Amygdala (tissue), 56 donors: ENCODE results near the gene PSMD13.

ENCODE experiments used
- DNase-seq, 56 donors: peaks; one replicate each; lab custom pipeline; 2025; lab: John Stamatoyannopoulos, UW

The PSMD13 gene

DNA sequence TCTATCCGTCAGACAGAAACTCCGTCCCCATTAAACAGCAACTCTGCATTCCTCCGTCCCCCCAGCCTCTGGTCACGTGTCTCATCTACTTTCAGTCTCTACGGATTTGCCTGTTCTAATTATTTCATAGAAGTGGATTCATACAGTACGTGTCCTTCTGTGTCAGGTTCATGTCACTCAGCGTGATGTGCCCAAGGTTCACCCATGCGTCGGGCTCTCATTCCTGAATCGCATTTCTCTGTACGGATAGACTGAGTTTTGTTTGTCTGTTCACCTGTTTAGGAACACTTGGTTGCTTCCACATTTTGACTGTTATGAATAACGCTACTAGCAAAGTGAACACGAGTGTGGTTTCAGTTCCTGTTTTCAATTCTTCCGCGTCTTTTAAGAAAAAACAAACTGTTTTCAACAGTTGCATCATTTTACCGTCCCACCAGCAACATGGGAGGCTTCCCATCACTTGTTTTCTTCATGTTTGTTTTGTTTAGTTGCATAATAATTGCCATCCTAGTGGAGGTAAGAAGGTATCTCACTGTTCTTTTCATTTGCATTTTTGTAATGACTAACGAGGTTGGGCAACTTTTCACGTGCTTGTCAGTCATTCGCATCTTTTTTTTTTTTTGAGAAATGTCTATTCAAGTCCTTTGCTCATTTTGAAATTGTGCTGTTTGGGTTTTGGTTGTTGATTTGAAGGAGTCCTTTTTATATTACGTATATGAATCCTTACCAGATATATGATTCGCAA lies 32.5 kb downstream of the PSMD13 start:
- DNase-seq = no peak

DNA sequence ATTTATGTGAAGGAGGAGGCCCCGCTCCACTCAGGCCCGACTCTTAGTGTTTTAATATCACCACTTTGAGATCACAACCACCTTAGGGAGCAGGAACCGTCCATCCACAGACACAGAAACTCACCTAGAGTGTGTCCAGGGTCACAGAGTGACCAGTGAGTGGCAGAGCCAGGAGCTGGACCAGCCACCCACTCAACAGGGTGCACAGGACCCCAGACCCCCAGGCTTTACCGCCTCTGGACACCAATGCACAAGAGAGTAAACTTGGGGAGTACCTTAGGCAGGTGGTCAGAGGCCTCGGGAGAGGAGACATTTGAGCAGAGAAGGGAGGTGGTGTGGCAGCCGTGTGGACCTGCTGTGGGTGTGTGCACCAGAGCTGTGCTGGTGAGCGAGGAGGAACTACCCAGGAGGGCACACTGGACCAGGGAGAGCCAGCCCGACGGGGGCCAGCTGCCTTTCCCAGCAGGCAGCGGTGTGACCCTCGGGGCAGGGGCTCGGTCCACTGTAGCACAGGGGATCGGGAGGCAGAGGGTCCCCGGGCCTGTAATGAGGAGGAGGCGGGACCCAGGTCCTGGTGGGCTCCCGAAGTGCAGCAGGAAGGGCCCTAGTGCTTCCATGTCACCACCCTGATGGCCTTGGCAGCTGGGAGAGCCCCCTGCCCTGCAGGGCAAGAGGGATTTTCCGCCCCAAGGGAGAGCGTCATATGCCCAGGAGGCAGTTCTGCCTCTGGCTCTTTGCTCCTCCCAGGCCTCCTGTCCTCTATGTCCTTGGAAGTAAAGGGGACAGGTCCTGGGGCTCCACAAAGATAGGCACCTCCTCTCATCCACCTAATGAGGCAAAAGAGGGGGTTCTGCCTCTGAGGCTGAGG lies 33.9 kb downstream of the PSMD13 start:
- DNase-seq = no peak

DNA sequence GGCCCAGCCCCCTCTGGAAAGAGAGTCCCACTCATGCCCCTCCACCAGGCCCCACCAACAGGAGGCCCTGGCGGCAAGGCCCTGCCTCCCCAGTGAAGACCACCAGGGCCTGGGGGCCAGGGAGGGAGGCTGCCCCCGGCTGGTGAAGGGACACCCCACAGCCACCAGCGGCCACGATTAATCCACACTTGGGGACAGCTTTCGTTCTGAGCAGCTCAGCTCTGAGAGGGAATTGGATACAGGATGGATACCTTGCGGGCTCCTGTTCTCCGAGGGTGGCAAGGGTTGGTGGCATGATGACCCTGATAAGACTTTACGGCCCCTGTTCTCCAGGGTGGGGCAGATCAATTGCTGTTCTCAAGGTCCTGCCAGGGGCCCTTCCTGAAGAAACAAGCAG lies 34.5 kb downstream of the PSMD13 start:
- DNase-seq = no peak

DNA sequence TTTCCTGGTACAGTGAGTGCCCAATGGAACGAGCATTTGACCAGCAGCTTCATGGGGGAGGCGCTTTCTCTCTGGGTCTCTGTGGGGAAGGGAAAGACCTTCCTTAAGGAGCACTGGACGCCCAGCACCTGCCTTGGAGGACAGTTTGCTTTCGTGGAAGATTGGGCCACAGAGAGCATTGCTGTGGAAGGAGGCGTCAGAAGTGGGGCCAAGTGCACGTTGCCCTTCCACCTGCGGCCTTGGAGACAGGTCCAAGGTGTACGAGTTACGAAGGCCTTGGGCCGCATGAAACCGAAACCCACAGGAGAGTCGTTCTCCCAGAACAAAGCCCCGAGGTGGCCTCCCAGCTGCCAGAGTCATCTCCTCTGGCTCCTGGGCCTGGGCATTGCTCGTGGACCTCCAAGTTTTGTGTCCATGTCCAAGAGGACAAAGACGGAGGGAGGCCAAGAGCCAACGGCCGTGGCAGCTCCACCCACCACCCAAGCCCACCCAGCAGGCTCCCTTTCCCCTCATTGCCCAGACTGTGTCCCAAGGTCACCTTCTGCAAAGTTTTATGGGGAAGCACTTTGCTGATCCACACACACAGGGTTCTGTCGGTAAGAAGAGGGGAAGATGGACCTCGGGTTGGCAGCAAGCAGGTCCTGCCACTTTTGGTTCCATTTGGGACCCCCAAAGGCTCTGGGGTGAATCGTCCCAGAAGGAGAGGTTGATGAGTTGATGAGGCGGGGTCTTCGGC lies 35.6 kb downstream of the PSMD13 start:
- no peak for DNase-seq

DNA sequence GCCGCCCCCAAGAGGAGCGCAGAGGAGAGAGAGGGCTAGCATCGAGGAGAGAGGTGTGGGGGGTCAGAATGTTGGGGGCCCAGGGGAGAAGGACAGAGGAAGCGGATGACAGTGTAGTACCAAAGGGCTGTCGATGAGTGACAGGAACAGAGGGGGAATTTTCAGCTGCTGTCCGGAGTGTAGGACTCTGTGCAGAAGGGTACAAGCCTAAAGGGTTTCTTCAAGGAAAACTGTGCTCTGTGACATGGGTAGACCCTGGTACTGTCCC lies 36.1 kb downstream of the PSMD13 start:
- DNase-seq = no peak

DNA sequence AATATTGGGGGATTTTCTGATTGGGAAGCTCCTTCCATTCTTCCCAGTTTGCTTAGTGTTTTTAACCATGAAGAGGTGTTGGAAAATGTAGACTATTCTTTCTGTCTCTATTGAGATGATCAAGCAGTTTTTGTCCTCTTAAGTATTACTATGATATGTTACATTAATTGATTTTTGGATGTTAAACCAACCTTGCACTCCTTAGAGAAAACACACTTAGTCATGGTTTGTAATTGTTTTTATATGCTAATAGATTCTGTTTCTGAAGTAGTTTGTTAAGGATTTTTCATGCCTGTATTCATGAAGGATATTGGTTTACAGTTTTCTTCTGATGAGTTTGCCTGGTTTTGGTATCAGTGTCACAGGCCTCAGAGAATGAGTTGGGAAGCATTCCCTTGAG lies 39.4 kb downstream of the PSMD13 start:
- no peak for DNase-seq

DNA sequence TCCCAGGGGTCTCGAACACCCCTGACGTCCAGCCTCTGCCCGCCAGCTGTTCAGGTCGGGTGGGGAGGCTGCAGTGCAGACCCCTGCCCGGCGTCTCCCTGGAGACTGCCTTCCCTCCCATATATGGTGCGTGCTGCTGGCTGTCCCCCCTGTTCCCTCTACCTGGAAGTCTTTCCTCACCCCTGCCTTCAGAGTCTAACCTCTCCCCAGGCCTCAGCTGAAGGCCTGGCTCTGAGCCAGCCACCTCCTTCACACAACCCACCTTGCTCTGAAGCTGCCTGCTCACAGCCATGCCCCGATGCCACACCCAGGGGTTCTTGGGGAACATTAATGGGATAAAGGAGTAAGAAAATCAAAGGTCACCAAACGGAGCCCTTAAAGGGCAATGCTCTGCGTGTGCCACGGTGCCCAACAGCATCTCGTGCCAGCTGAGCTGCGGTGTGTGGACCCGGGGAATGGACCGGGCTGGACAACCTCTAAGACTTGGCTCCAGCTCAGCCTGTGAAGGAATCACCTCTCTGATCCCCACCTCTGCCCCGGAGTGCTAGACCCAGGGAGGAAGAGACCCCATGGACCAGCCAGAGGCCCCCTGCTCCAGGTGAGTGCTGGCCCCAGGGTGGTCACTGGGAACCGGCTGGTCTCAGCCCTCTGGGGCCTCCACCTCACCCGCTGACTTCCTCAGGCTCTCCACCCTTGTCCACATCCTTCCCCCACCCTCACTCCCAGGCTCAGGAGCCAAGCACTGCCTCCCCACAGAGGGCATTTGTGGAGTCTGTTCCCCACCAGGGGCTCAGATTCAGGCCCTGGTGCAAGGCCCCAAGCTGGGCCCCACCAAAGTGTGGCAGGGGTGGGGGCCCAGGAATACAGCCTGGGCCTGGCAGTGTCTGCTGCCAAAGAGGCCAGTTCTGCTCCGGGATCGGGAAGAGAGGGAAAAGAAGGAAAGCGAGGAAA lies 41.5 kb downstream of the PSMD13 start, which contains the start of gene NLRP6:
TSS of gene NLRP6 (plus strand) at position 407 of the 951 bp plus-strand sequence. CDS start at position 570, 163 bp downstream.
- no peak for DNase-seq

DNA sequence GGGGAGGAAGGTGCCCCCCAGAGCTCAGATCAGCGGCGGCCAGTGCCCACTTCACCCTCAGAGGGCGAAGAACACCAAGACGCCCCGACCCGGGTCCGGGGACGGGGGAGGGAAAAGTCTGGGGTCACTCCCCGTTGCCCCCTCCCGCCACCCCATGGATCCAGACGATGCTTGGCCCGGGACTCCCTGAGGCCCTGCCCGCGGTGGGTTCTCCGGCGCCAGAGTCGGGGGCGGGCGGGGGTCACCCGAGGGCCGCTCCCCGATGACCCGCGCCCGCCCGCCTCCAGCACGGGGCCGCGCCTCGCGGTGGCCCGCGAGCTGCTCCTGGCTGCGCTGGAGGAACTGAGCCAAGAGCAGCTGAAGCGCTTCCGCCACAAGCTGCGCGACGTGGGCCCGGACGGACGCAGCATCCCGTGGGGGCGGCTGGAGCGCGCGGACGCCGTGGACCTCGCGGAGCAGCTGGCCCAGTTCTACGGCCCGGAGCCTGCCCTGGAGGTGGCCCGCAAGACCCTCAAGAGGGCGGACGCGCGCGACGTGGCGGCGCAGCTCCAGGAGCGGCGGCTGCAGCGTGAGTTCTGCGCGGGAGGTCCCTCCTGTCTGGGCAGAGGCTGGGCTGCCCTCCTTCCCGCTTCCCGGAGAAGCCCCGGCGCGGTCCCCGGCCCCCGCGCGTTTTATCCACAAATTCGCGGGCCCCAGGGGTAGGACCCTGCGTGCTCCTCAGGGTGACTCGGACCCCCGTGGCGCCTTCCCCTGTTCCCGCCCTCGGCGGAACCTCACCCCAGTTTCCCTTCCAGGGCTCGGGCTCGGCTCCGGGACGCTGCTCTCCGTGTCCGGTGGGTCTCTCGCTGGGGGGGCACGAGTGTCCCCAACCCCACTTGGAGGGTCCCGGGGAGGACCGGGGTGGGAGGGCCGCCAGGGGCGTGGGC lies 42.5 kb downstream of the PSMD13 start:
- no peak for DNase-seq

DNA sequence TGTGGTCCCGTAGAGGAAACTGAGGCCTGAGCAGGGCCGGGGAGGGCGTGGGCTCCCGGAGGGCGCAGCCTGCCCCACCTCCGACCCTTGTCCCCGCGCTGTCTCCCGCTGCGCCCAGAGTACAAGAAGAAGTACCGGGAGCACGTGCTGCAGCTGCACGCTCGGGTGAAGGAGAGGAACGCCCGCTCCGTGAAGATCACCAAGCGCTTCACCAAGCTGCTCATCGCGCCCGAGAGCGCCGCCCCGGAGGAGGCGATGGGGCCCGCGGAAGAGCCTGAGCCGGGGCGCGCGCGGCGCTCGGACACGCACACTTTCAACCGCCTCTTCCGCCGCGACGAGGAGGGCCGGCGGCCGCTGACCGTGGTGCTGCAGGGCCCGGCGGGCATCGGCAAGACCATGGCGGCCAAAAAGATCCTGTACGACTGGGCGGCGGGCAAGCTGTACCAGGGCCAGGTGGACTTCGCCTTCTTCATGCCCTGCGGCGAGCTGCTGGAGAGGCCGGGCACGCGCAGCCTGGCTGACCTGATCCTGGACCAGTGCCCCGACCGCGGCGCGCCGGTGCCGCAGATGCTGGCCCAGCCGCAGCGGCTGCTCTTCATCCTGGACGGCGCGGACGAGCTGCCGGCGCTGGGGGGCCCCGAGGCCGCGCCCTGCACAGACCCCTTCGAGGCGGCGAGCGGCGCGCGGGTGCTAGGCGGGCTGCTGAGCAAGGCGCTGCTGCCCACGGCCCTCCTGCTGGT lies 43.4 kb downstream of the PSMD13 start:
- DNase-seq = no peak

DNA sequence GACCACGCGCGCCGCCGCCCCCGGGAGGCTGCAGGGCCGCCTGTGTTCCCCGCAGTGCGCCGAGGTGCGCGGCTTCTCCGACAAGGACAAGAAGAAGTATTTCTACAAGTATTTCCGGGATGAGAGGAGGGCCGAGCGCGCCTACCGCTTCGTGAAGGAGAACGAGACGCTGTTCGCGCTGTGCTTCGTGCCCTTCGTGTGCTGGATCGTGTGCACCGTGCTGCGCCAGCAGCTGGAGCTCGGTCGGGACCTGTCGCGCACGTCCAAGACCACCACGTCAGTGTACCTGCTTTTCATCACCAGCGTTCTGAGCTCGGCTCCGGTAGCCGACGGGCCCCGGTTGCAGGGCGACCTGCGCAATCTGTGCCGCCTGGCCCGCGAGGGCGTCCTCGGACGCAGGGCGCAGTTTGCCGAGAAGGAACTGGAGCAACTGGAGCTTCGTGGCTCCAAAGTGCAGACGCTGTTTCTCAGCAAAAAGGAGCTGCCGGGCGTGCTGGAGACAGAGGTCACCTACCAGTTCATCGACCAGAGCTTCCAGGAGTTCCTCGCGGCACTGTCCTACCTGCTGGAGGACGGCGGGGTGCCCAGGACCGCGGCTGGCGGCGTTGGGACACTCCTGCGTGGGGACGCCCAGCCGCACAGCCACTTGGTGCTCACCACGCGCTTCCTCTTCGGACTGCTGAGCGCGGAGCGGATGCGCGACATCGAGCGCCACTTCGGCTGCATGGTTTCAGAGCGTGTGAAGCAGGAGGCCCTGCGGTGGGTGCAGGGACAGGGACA lies 44.1 kb downstream of the PSMD13 start:
- DNase-seq = no peak

DNA sequence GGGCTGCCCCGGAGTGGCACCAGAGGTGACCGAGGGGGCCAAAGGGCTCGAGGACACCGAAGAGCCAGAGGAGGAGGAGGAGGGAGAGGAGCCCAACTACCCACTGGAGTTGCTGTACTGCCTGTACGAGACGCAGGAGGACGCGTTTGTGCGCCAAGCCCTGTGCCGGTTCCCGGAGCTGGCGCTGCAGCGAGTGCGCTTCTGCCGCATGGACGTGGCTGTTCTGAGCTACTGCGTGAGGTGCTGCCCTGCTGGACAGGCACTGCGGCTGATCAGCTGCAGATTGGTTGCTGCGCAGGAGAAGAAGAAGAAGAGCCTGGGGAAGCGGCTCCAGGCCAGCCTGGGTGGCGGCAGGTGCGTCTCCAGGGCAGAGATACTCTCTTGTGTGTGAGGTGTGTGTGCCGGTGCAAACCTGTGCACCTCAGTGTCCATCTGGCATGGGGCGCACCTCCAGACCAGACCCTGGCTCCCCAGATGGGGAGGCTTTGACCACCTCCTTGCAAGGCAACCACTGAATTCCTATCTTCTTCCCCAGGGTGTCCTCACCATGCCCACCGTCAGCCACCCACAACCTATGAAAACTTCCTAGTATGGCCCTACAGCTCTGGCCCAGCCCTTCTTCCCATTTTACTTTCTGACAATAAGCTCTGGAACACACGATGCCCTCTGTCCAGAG lies 44.8 kb downstream of the PSMD13 start:
- no peak for DNase-seq

DNA sequence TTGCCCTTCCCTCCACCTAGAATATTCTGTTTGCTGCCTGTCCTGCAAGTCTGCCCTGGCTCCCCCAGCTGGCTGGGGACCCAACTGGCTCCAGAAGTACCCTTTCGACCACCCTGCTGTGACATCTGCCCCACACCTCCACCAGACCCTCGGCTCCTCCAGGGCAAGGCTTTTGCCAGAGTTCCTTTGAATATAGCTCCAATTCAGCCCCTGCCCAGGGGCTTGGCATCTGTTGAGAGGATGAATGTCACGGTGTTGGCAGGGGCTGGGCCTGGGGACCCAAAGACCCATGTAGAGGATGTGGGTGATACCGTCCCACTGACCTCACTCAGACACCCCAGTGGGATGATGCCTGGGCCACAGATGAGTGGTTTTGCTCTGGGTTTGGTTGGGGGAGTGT lies 45.4 kb downstream of the PSMD13 start:
- DNase-seq = no peak

DNA sequence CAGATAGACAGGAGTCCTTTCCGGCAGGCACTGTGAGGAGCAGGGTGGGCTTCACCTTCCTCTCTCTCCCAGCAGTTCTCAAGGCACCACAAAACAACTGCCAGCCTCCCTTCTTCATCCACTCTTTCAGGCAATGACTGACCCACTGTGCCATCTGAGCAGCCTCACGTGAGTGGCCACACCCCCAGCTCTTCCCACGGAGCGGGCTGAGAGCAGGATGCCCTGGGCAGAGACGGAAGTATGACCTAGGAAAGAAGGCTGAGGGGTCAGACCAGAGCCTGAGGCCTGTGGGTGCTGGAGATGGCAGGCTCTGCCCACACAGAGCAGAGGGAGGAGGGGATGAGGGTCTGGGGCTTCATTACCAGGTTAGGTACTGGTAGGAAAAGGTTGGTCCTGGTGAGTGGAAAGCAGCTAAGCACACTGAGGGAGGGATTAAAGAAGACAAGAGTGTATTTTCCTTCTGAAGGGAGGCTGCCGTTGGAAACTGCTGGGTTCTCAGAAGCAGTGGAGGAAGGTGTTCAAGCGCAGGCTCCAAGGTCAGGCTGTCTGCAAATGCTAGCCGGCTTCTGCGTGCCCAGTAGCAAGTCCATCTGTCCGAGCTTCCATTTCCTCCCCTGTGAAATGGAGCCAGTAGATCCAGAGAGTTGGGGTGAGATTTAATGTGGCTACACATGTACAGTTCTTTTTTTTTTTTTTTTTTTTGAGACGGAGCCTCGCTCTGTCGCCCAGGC lies 46.0 kb downstream of the PSMD13 start:
- no peak for DNase-seq

DNA sequence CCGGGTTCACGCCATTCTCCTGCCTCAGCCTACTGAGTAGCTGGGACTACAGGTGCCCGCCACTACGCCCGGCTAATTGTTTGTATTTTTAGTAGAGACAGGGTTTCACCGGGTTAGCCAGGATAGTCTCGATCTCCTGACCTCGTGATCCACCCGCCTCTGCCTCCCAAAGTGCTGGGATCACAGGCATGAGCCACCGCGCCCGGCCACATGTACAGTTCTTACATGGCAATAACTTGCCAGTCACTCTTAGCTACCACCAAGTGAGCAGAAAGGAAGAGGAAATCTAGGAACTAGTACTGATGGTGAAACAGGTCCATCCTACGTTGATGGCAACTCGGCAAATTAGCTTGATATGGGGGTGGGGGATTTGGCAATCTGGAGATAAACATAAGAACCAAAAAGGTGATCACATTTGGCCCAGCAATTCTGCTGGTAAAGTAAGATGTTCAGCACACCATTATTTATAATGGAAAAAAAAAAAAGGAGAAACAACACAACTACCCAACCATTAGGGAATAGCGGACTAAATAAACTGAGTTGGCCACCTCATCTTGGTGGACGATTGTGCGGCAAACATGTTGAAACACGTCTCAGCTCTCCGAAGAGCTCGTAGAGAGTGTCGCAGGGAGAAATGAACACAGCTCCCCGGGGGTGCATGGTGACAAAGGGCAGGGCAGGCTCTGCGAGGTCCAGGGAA lies 46.8 kb downstream of the PSMD13 start:
- no peak for DNase-seq

DNA sequence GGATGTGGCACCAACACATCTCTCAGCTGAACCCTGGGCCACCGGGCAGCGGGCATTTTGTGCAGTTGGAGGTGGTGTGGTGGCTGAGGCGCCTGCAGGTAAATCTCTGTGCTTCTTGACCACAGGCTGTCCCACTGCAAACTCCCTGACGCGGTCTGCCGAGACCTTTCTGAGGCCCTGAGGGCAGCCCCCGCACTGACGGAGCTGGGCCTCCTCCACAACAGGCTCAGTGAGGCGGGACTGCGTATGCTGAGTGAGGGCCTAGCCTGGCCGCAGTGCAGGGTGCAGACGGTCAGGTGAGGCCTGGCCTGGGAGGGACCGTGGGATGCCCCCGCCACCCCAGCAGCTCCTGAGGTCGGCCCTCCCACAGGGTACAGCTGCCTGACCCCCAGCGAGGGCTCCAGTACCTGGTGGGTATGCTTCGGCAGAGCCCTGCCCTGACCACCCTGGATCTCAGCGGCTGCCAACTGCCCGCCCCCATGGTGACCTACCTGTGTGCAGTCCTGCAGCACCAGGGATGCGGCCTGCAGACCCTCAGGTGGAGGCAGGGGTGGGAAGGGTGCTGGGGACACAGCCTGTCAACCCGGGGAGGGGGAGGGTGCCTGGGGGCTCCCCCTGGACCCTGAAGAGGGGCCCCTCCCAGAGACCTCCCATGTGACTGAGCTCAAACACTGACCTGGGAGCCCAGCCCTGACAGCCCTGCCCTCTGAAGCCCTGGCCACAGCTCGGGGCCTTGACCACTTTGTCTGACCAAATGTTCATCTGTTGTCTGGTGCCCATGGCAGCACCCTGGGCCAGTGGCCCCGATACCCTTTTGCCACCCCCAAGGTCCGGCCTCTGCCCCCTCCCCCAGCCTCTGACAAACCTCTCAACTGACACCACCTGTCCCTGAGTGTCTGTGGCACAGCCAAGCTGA lies 47.6 kb downstream of the PSMD13 start:
- DNase-seq = no peak
